Activated B cell treated with CpG ODN at 0.5 μM for 24 hours (primary cell): ENCODE data around the gene CPNE7. TPM values are rescaled to one million over a fixed set of nuclear protein-coding genes. Genes with fewer than 3 reads are reported as not detected.

Experiments
- ATAC-seq: fragments of 200-7000 bp; cut with Tn5 transposase; one replicate; pipeline ENCODE4 v1.10.0; 2021; ENCODE audit warnings: low read depth, mild to moderate bottlenecking, moderate library complexity
- CTCF ChIA-PET: fragments of 350-600 bp; sonication (Branson Sonifier 250); formaldehyde crosslinking; loops from one replicate; lab custom pipeline; 2021; ENCODE audit warnings: antibody characterized with exemption; lab: Charles Lee
- POLR2A ChIA-PET: fragments of 350-600 bp; sonication (Branson Sonifier 250); formaldehyde crosslinking; loops from one replicate; lab custom pipeline; 2021; ENCODE audit warnings: antibody characterized with exemption; lab: Charles Lee
- DNase-seq: peaks from one replicate; pipeline ENCODE4 v3.0.0; 2022
- H3K27ac Mint-ChIP-seq: one replicate; pipeline ENCODE4 v1.8.0; 2020; ENCODE audit warnings: mixed read lengths
- H3K27me3 Mint-ChIP-seq: one replicate; pipeline ENCODE4 v1.8.0; 2021; ENCODE audit warnings: mixed read lengths
- H3K36me3 Mint-ChIP-seq: one replicate; pipeline ENCODE4 v1.8.0; 2021; ENCODE audit warnings: low read depth, mixed read lengths
- H3K4me1 Mint-ChIP-seq: one replicate; pipeline ENCODE4 v1.8.0; 2021; ENCODE audit warnings: mixed read lengths
- H3K4me3 Mint-ChIP-seq: one replicate; pipeline ENCODE4 v1.8.0; 2020; ENCODE audit warnings: mild to moderate bottlenecking, mixed read lengths
- H3K9me3 Mint-ChIP-seq: one replicate; pipeline ENCODE4 v1.8.0; 2020; ENCODE audit warnings: mixed read lengths
- intact Hi-C: fragments of 100-400 bp; cut with micrococcal nuclease; formaldehyde crosslinking; loops from one replicate; pipeline ENCODE4 v1.15.1; 2024
- total RNA-seq: library from RNA; stranded (reverse); gene quantifications from 2 replicates; pipeline ENCODE4 v1.2.3, GENCODE V29; 2022
- TF ChIP-seq, protein P1 (sequence below): fragments of 200-600 bp; IDR thresholded peaks from one replicate; pipeline ENCODE4 v1.8.0; 2022; ENCODE audit warnings: antibody characterized with exemption, mild to moderate bottlenecking

CPNE7 gene
- total RNA-seq, 1 donor from 2014 or later: 2.0 TPM

DNA sequence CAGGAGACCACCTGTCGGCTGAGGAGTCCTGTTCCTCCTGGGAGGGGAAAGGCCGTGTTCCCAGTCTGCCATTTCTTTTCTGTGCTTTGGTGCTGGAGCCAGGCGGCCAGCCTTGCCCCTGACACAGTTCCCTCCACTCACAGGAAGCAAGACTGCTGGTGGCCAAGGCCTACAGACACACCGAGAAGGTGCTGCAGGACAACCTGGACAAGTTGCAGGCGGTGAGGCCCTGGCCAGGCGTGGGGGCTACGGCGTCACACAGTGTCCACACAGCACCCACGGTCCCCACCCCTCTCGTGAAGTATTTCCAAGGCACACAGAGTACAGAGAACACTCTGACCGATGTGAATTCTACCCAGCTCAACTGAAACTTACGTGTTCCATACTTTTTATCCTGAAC, 21.2 kb upstream of the CPNE7 start:
- no peak overlapping the region for H3K27ac Mint-ChIP-seq
- H3K4me1 Mint-ChIP-seq: peaks cover 3% of the 10 kb centered on the region
- H3K4me3 Mint-ChIP-seq: no peak overlapping the region
- ChIA-PET CTCF (no interaction called here), POLR2A (interaction anchor here (0.8 kb wide), 1 partner anchor 56 kb away, joined by 5 read pairs; no protein-coding TSS in a partner anchor)
- intact Hi-C loops: no loop called here
- H3K36me3 Mint-ChIP-seq: peaks cover 66% of the 10 kb centered on the region
- TF ChIP-seq, protein P1, sequence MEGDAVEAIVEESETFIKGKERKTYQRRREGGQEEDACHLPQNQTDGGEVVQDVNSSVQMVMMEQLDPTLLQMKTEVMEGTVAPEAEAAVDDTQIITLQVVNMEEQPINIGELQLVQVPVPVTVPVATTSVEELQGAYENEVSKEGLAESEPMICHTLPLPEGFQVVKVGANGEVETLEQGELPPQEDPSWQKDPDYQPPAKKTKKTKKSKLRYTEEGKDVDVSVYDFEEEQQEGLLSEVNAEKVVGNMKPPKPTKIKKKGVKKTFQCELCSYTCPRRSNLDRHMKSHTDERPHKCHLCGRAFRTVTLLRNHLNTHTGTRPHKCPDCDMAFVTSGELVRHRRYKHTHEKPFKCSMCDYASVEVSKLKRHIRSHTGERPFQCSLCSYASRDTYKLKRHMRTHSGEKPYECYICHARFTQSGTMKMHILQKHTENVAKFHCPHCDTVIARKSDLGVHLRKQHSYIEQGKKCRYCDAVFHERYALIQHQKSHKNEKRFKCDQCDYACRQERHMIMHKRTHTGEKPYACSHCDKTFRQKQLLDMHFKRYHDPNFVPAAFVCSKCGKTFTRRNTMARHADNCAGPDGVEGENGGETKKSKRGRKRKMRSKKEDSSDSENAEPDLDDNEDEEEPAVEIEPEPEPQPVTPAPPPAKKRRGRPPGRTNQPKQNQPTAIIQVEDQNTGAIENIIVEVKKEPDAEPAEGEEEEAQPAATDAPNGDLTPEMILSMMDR: no peak
- DNase-seq: no peak
- no peaks in the 10 kb centered on the region for H3K27me3 Mint-ChIP-seq
- no peaks in the 10 kb centered on the region for H3K9me3 Mint-ChIP-seq
- ATAC-seq: no peak

DNA sequence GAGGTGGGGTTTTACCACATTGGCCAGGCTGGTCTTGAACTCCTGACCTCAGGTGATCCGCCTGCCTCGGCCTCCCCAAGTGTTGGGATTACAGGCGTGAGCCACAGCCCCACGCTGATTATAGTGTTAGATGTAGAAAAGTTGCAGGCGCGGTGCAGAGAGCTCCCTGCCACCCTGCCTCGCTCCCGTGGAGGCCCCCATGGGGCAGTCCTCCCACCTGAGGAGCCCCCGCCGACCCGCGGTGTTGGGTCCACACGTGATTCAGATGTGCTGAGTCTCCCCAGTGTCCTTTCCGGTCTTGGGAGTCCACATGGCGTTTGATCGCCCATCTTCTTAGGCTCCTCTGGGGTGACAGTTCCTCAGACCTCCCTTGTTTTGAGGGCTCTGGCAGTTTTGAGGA, 20.3 kb upstream of the CPNE7 start:
- no peak for DNase-seq
- H3K27me3 Mint-ChIP-seq: no peaks in the 10 kb centered on the region
- no peak overlapping the region for H3K4me3 Mint-ChIP-seq
- POLR2A ChIA-PET: no interaction called here
- no peak for ATAC-seq
- CTCF ChIA-PET: no interaction called here
- TF ChIP-seq, protein P1: no peak
- H3K27ac Mint-ChIP-seq: no peak overlapping the region
- peaks cover 61% of the 10 kb centered on the region for H3K36me3 Mint-ChIP-seq
- intact Hi-C loops: loop anchor here (5.0 kb wide), 1 partner anchor 238 kb away; no protein-coding TSS in a partner anchor
- no peaks in the 10 kb centered on the region for H3K9me3 Mint-ChIP-seq
- peaks cover 6% of the 10 kb centered on the region for H3K4me1 Mint-ChIP-seq

DNA sequence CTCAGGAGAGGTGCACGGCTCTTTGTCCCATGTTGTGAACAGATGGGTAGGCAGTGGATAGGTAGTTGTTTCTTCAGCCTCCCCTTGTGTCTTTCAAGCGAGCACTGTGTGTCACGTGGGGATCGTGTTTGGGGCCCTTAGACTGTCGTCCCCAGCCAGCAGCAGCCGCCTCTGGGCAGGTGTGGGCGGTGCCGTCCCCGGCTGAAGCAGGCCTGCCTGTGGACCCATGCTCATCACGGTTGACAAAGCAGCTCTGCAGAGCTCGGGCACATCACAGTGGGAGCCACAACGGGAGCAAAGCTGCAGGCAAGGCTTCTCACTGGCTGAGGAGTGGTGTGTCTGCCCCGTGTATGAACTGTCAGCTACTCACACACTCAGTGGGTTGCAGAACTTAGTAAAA, 19.8 kb upstream of the CPNE7 start:
- DNase-seq (no peak), ATAC-seq (no peak)
- H3K9me3 Mint-ChIP-seq: no peaks in the 10 kb centered on the region
- TF ChIP-seq, protein P1: no peak
- no peak overlapping the region for H3K4me3 Mint-ChIP-seq
- CTCF ChIA-PET: no interaction called here
- POLR2A ChIA-PET: no interaction called here
- no peak overlapping the region for H3K27ac Mint-ChIP-seq
- peaks cover 6% of the 10 kb centered on the region for H3K4me1 Mint-ChIP-seq
- H3K36me3 Mint-ChIP-seq: peaks cover 59% of the 10 kb centered on the region
- intact Hi-C loops: loop anchor here (5.0 kb wide), 1 partner anchor 238 kb away; no protein-coding TSS in a partner anchor
- H3K27me3 Mint-ChIP-seq: no peaks in the 10 kb centered on the region

DNA sequence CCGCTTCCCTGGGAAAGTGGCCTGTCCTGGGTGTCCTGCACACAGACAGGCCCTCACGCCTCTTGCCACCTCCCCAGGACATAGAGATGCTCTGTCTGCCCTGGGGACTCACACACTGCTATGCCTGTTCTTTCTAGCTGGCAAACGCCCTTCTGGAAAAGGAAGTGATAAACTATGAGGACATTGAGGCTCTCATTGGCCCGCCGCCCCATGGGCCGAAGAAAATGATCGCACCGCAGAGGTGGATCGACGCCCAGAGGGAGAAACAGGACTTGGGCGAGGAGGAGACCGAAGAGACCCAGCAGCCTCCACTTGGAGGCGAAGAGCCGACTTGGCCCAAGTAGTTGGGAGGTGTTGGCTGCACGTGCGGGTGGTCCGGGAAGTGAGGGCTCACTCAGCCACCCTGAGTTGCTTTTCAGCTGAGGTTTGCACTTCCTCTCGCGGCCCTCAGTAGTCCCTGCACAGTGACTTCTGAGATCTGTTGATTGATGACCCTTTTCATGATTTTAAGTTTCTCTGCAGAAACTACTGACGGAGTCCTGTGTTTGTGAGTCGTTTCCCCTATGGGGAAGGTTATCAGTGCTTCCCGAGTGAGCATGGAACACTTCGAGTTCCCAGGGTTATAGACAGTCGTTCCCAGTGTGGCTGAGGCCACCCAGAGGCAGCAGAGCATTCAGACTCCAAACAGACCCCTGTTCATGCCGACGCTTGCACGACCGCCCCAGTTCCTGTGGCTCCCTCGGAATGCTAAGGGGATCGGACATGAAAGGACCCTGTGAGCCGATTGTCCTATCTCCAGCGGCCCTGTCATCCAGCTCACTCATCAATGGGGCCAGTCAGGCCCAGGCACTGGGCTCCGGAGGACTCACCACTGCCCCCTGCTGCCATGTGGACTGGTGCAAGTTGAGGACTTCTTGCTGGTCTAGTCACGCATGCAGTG, 18.5 kb upstream of the CPNE7 start:
- CTCF ChIA-PET: interaction anchor here (0.6 to 1.8 kb wide), 7 partner anchors 8 to 317 kb away, joined by 3 to 4 read pairs (median 3); no protein-coding TSS in a partner anchor

More for the DNA sequence above, 18.5 kb upstream of the CPNE7 start:
- ATAC-seq: peak; percentile 28
- Mint-ChIP-seq H3K4me1 (peaks cover 14% of the 10 kb centered on the region), H3K4me3 (peak overlapping the region; percentile 61), H3K27me3 (no peaks in the 10 kb centered on the region), H3K9me3 (no peaks in the 10 kb centered on the region), H3K36me3 (peaks cover 55% of the 10 kb centered on the region), H3K27ac (peak overlapping the region; percentile 21)
- peak; percentile 59 for DNase-seq
- POLR2A ChIA-PET: interaction anchor here (1.0 to 1.4 kb wide), 2 partner anchors 15 to 68 kb away, joined by 3 to 6 read pairs; no protein-coding TSS in a partner anchor
- TF ChIP-seq, protein P1: no peak
- intact Hi-C loops: loop anchor here (1.0 to 5.0 kb wide), 3 partner anchors 23 to 240 kb away; no protein-coding TSS in a partner anchor
